Stimulated activated memory B cell treated with anti-CD40 and anti-IgM and Interleukin-4, amounts not matched to agents 10 μg/mL and 1 μg/mL and 100 μg/mL, for 72 hours (primary cell): ENCODE data around the gene RNF212B.

ENCODE experiments used
- ATAC-seq: fragments of 150-1000 bp; cut with Tn5 transposase; 2 replicates; pipeline ENCODE4 v1.10.0; 2021
- H3K27ac Mint-ChIP-seq: one replicate; pipeline ENCODE4 v1.8.0; 2022; ENCODE audit warnings: mild to moderate bottlenecking, mixed read lengths
- H3K27me3 Mint-ChIP-seq: one replicate; pipeline ENCODE4 v1.8.0; 2022; ENCODE audit warnings: mixed read lengths
- H3K36me3 Mint-ChIP-seq: one replicate; pipeline ENCODE4 v1.8.0; 2022; ENCODE audit warnings: mixed read lengths
- H3K4me1 Mint-ChIP-seq: one replicate; pipeline ENCODE4 v1.8.0; 2022; ENCODE audit warnings: mixed read lengths
- H3K4me3 Mint-ChIP-seq: one replicate; pipeline ENCODE4 v1.8.0; 2022; ENCODE audit warnings: mild to moderate bottlenecking, moderate library complexity, mixed read lengths
- H3K9me3 Mint-ChIP-seq: one replicate; pipeline ENCODE4 v1.8.0; 2022; ENCODE audit warnings: mixed read lengths

The RNF212B gene

DNA sequence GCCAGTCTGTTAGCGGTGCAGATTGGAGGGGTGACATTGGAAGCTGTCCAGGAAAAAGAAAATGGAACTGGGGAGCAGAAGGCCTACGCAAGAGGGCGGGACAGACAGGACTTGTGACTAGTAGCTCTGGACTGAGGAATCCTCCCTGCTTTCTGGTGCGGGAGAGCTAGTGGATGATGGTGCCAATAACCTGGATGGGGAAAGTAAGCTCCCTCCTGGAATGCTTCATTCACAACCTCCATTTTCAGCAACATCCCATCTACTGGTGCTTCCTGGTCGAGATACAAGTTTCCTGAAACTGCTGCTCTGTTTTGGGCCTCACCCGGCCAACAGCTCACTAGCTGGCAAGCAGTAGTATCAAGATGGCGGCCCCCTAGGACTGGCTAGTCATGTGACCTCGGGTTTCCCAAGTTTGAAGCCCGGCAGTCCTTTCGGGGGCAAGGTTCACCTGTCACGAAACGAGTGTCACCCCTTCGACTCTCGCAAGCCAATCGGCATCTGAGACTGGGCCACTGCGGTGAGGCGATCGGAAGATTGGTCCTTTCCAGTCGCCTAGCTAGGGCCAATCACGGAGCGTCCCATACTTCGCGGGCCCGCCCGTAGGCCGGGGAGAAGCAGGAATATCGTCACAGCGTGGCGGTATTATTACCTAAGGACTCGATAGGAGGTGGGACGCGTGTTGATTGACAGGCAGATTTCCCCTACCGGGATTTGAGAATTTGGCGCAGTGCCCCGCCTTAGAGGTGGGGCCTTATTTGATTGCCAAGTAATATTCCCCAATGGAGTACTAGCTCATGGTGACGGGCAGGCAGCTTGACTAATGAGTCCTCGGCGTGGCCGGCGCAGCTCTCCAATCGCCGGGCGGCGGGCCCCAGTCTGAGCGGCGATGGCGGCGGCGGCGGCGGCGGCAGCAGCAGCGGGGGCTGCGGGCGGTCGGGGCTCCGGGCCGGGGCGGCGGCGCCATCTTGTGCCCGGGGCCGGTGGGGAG, 83.1 kb downstream of the RNF212B start, which contains the start of gene PABPN1:
Gene PABPN1 (plus strand): TSS at position 874 of the 988 bp plus-strand sequence. CDS start 13 bp downstream, at position 887.
- Mint-ChIP-seq H3K27me3 (no peaks in the 10 kb centered on the region), H3K9me3 (peaks cover 8% of the 10 kb centered on the region), H3K27ac (peak within 1 kb of the TSS; percentile 96), H3K4me3 (peak within 1 kb of the TSS; percentile 93), H3K36me3 (peaks cover 41% of the 10 kb centered on the region), H3K4me1 (peaks cover 34% of the 10 kb centered on the region)
- peak; percentile 95 for ATAC-seq

GRCh38 chr14:23321572-23322547, 84.1 kb downstream of the RNF212B start:
- ATAC-seq: peak; percentile 14
- Mint-ChIP-seq H3K9me3 (peaks cover 8% of the 10 kb centered on the region), H3K4me1 (peaks cover 36% of the 10 kb centered on the region), H3K36me3 (peaks cover 46% of the 10 kb centered on the region), H3K27ac (peak overlapping the region; percentile 96), H3K27me3 (no peaks in the 10 kb centered on the region), H3K4me3 (peak overlapping the region; percentile 93)
